Neuronal stem cell (in vitro differentiated cells): Measurements from ENCODE around the gene TCF7L2.

Experiments used
- DNase-seq: peaks from one replicate; pipeline ENCODE4 v3.0.0-alpha.2; 2013; ENCODE audit warnings: low spot score
- H2AFZ ChIP-seq: one replicate; pipeline ENCODE4 v1.6.1; 2013; ENCODE audit warnings: mild to moderate bottlenecking, low read length, inconsistent platforms
- H2AK5ac ChIP-seq: 2 replicates; pipeline ENCODE4 v1.6.1; 2013; ENCODE audit warnings: low read depth, mild to moderate bottlenecking, inconsistent platforms, low read length, moderate library complexity, mixed read lengths
- H2BK120ac ChIP-seq: 2 replicates; pipeline ENCODE4 v1.6.1; 2013; ENCODE audit warnings: low read depth, mild to moderate bottlenecking, inconsistent platforms, low read length, moderate library complexity, mixed read lengths
- H2BK12ac ChIP-seq: one replicate; pipeline ENCODE4 v1.6.1; 2013; ENCODE audit warnings: low read length, inconsistent platforms
- H2BK15ac ChIP-seq: 2 replicates; pipeline ENCODE4 v1.6.1; 2013; ENCODE audit warnings: mild to moderate bottlenecking, low read length, inconsistent platforms, mixed read lengths
- H2BK5ac ChIP-seq: one replicate; pipeline ENCODE4 v1.6.1; 2013; ENCODE audit warnings: inconsistent platforms, mild to moderate bottlenecking, low read length, moderate library complexity
- H3K14ac ChIP-seq: one replicate; pipeline ENCODE4 v1.6.1; 2013; ENCODE audit warnings: low read length, inconsistent platforms
- H3K18ac ChIP-seq: 2 replicates; pipeline ENCODE4 v1.6.1; 2013; ENCODE audit warnings: low read length, inconsistent platforms
- H3K23ac ChIP-seq: 2 replicates; pipeline ENCODE4 v1.6.1; 2013; ENCODE audit warnings: low read depth, mild to moderate bottlenecking, mixed read lengths, low read length, inconsistent platforms; ENCODE audit not compliant: poor library complexity
- H3K27ac ChIP-seq: replicated peaks from 3 replicates; pipeline ENCODE4 v1.5.1; 2013; ENCODE audit warnings: low read length, inconsistent platforms
- H3K27me3 ChIP-seq, 3 experiments: 2 replicates each; pipeline ENCODE4 v1.6.1; 2013; ENCODE audit warnings: low read length in 3 of 3, mild to moderate bottlenecking in 2 of 3, inconsistent platforms in 1 of 3, low read depth in 1 of 3, mixed read lengths in 1 of 3, moderate library complexity in 1 of 3; ENCODE audit not compliant: control insufficient read depth in 3 of 3, insufficient read depth in 3 of 3
- H3K36me3 ChIP-seq, 2 donors: replicated peaks in 1 of 2; 2 replicates each; pipeline ENCODE4 v1.6.1; 2013; ENCODE audit warnings: low read length in 2 of 2; ENCODE audit not compliant: control insufficient read depth in 2 of 2, insufficient read depth in 2 of 2
- H3K4ac ChIP-seq: 2 replicates; pipeline ENCODE4 v1.6.1; 2013; ENCODE audit warnings: inconsistent platforms, mild to moderate bottlenecking, low read length, moderate library complexity
- H3K4me1 ChIP-seq, 2 donors: 1 replicate in 1 of 2; 2 replicates in 1 of 2; pipeline ENCODE4 v1.6.1; 2013; ENCODE audit warnings: low read length in 2 of 2, low read depth in 1 of 2; ENCODE audit not compliant: control insufficient read depth in 2 of 2, insufficient read depth in 1 of 2
- H3K4me2 ChIP-seq: one replicate; pipeline ENCODE4 v1.6.1; 2013; ENCODE audit warnings: mild to moderate bottlenecking, low read length, inconsistent platforms; ENCODE audit not compliant: insufficient read depth, poor library complexity, severe bottlenecking
- H3K4me3 ChIP-seq, 2 donors: 2 replicates each; pipeline ENCODE4 v1.5.1; 2013; ENCODE audit warnings: low read length in 2 of 2, mild to moderate bottlenecking in 2 of 2, inconsistent platforms in 1 of 2, moderate library complexity in 1 of 2
- H3K79me1 ChIP-seq: one replicate; pipeline ENCODE4 v1.6.1; 2013; ENCODE audit warnings: low read depth, mild to moderate bottlenecking, inconsistent platforms, low read length, moderate library complexity
- H3K9ac ChIP-seq: one replicate; pipeline ENCODE4 v1.6.1; 2013; ENCODE audit warnings: mild to moderate bottlenecking, low read depth, low read length, inconsistent platforms; ENCODE audit not compliant: poor library complexity
- H3K9me3 ChIP-seq, 2 donors: replicated peaks in 1 of 2; 2 replicates each; pipeline versions ENCODE3 to v1.6.1; 2013; ENCODE audit warnings: low read length in 2 of 2, mild to moderate bottlenecking in 2 of 2, inconsistent platforms in 1 of 2, low read depth in 1 of 2, mixed read lengths in 1 of 2, moderate library complexity in 1 of 2; ENCODE audit not compliant: control insufficient read depth in 2 of 2, insufficient read depth in 1 of 2
- H4K8ac ChIP-seq: one replicate; pipeline ENCODE4 v1.6.1; 2013; ENCODE audit warnings: low read depth, mild to moderate bottlenecking, inconsistent platforms, low read length, moderate library complexity
- H4K91ac ChIP-seq: one replicate; pipeline ENCODE4 v1.6.1; 2013; ENCODE audit warnings: low read length, low read depth, mild to moderate bottlenecking, inconsistent platforms; ENCODE audit not compliant: poor library complexity
- WGBS, 2 donors: extraction: QIAGEN DNeasy Blood & Tissue Kit; methylation state at CpG; one replicate each; pipeline ENCODE4 v1.1.7; 2013; ENCODE audit warnings: missing lambda C conversion rate in 2 of 2, mixed read lengths in 1 of 2; ENCODE audit not compliant: insufficient read length in 2 of 2, insufficient replicate concordance in 1 of 2; ENCODE audit errors: extremely low coverage in 2 of 2; 5-methylcytosine and 5-hydroxymethylcytosine counted together

Gene TCF7L2

GRCh38 chr10:112979927-112980326, 29.9 kb downstream of the TCF7L2 start:
- Histone ChIP-seq H3K14ac (no peak overlapping the region), H2BK120ac (no peak overlapping the region), H3K36me3 (peaks cover 0 to 68% of the 10 kb centered on the region in 2 donors), H4K91ac (no peak overlapping the region), H2BK12ac (no peak overlapping the region), H3K4me2 (no peak overlapping the region), H3K4me1 (peaks cover 0 to 18% of the 10 kb centered on the region in 2 donors), H3K4ac (no peak overlapping the region), H2AK5ac (no peak overlapping the region), H2BK15ac (no peak overlapping the region), H4K8ac (no peak overlapping the region), H2BK5ac (no peak overlapping the region), H3K23ac (no peak overlapping the region), H3K27me3 (no peaks in the 10 kb centered on the region), H3K18ac (no peak overlapping the region), H3K4me3 (no peak overlapping the region), H3K9ac (no peak overlapping the region), H2AFZ (no peak overlapping the region), H3K9me3 (no peaks in the 10 kb centered on the region), H3K27ac (no peak overlapping the region), H3K79me1 (no peaks in the 10 kb centered on the region)
- DNase-seq = no peak
- no CpG with 5 or more reads among the region's 2 CpGs for WGBS, 2 donors

GRCh38 chr10:112980937-112981336, 30.9 kb downstream of the TCF7L2 start:
- H3K18ac ChIP-seq = no peak overlapping the region
- no peak overlapping the region for H2BK120ac ChIP-seq
- no peak overlapping the region for H3K4ac ChIP-seq
- no peak overlapping the region for H3K4me3 ChIP-seq
- H3K79me1 ChIP-seq = no peaks in the 10 kb centered on the region
- H3K4me2 ChIP-seq = no peak overlapping the region
- peaks cover 0 to 63% of the 10 kb centered on the region in 2 donors for H3K36me3 ChIP-seq
- no peaks in the 10 kb centered on the region for H3K9me3 ChIP-seq
- H2BK5ac ChIP-seq = no peak overlapping the region
- H3K14ac ChIP-seq = no peak overlapping the region
- H4K8ac ChIP-seq = no peak overlapping the region
- no peak overlapping the region for H2AK5ac ChIP-seq
- H2BK12ac ChIP-seq = no peak overlapping the region
- H4K91ac ChIP-seq = no peak overlapping the region
- no peaks in the 10 kb centered on the region for H3K27me3 ChIP-seq
- no peak overlapping the region for H3K27ac ChIP-seq
- peaks cover 0 to 23% of the 10 kb centered on the region in 2 donors for H3K4me1 ChIP-seq
- no peak overlapping the region for H3K9ac ChIP-seq
- WGBS, 2 donors = no CpG with 5 or more reads among the region's 2 CpGs
- no peak for DNase-seq
- no peak overlapping the region for H2AFZ ChIP-seq
- no peak overlapping the region for H2BK15ac ChIP-seq
- no peak overlapping the region for H3K23ac ChIP-seq

GRCh38 chr10:112981553-112981952, 31.5 kb downstream of the TCF7L2 start:
- no peak overlapping the region for H2AFZ ChIP-seq
- no peak overlapping the region for H2AK5ac ChIP-seq
- no peak overlapping the region for H3K27ac ChIP-seq
- no CpG with 5 or more reads among the region's 7 CpGs for WGBS, 2 donors
- no peak overlapping the region for H4K91ac ChIP-seq
- peaks cover 1% of the 10 kb centered on the region for H3K79me1 ChIP-seq
- H3K4me1 ChIP-seq = peaks cover 0 to 28% of the 10 kb centered on the region in 2 donors
- no peak overlapping the region for H2BK120ac ChIP-seq
- no peak overlapping the region for H3K18ac ChIP-seq
- peaks cover 0 to 63% of the 10 kb centered on the region in 2 donors for H3K36me3 ChIP-seq
- H2BK12ac ChIP-seq = no peak overlapping the region
- no peak overlapping the region for H3K4me2 ChIP-seq
- no peaks in the 10 kb centered on the region for H3K9me3 ChIP-seq
- no peak overlapping the region for H3K14ac ChIP-seq
- no peak overlapping the region for H4K8ac ChIP-seq
- DNase-seq = no peak
- H2BK5ac ChIP-seq = no peak overlapping the region
- no peaks in the 10 kb centered on the region for H3K27me3 ChIP-seq
- H3K23ac ChIP-seq = no peak overlapping the region
- no peak overlapping the region for H3K4me3 ChIP-seq
- no peak overlapping the region for H3K9ac ChIP-seq
- H3K4ac ChIP-seq = no peak overlapping the region
- no peak overlapping the region for H2BK15ac ChIP-seq

- no peak for DNase-seq
- Histone ChIP-seq H2AFZ (no peak overlapping the region), H3K18ac (no peak overlapping the region), H2BK5ac (no peak overlapping the region), H2BK15ac (no peak overlapping the region), H3K4me2 (no peak overlapping the region), H3K27me3 (no peaks in the 10 kb centered on the region), H4K8ac (no peak overlapping the region), H3K27ac (peak overlapping the region; percentile 31), H2BK120ac (no peak overlapping the region), H3K23ac (no peak overlapping the region), H3K9me3 (no peaks in the 10 kb centered on the region), H3K9ac (no peak overlapping the region), H3K4me3 (no peak overlapping the region), H2BK12ac (no peak overlapping the region), H3K14ac (no peak overlapping the region), H3K4ac (no peak overlapping the region), H2AK5ac (no peak overlapping the region), H3K79me1 (peaks cover 6% of the 10 kb centered on the region), H3K4me1 (peaks cover 0 to 26% of the 10 kb centered on the region in 2 donors), H3K36me3 (peaks cover 0 to 70% of the 10 kb centered on the region in 2 donors), H4K91ac (no peak overlapping the region)
- no CpG with 5 or more reads among the region's 9 CpGs for WGBS, 2 donors
Observed at GRCh38 chr10:112983444-112984056, 33.5 kb downstream of the TCF7L2 start.
